ENCODE measurements around the gene PIWIL1.

DNA sequence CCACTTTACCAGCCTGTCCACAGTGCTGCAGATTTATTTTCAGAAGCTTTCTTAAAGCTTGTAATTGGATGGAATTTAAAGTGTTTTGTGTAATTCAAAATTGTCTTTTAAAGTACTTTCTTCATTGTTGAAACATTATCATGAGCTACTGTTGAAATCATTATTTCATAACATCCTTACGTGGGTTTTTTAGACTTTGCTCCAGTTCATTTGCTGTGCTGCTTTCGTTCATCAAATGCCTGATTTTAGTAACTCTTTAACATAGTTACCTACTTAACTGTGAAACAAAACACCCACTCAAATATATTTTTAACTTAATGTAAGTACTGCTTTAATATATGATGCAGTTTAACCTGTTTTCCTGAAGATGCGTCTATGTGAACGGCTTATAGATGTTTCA lies 47.5 kb downstream of the PIWIL1 start:
- TF ChIP-seq, protein P1, sequence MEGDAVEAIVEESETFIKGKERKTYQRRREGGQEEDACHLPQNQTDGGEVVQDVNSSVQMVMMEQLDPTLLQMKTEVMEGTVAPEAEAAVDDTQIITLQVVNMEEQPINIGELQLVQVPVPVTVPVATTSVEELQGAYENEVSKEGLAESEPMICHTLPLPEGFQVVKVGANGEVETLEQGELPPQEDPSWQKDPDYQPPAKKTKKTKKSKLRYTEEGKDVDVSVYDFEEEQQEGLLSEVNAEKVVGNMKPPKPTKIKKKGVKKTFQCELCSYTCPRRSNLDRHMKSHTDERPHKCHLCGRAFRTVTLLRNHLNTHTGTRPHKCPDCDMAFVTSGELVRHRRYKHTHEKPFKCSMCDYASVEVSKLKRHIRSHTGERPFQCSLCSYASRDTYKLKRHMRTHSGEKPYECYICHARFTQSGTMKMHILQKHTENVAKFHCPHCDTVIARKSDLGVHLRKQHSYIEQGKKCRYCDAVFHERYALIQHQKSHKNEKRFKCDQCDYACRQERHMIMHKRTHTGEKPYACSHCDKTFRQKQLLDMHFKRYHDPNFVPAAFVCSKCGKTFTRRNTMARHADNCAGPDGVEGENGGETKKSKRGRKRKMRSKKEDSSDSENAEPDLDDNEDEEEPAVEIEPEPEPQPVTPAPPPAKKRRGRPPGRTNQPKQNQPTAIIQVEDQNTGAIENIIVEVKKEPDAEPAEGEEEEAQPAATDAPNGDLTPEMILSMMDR (conservative IDR thresholded peaks at IDR 0.05; ENCODE audit: low read depth, low read length) = no peak
- TF ChIP-seq, protein P2, sequence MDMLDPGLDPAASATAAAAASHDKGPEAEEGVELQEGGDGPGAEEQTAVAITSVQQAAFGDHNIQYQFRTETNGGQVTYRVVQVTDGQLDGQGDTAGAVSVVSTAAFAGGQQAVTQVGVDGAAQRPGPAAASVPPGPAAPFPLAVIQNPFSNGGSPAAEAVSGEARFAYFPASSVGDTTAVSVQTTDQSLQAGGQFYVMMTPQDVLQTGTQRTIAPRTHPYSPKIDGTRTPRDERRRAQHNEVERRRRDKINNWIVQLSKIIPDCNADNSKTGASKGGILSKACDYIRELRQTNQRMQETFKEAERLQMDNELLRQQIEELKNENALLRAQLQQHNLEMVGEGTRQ (IDR thresholded peaks at IDR 0.05; ENCODE audit: low read depth, low read length) = no peak
- TF ChIP-seq MXI1 (IDR thresholded peaks at IDR 0.05; ENCODE audit: borderline replicate concordance, low read depth, low read length) = no peak
- no peak for TF ChIP-seq POLR2A (IDR thresholded peaks at IDR 0.05; ENCODE audit: low read depth, low read length)
- no peak for TF ChIP-seq CEBPB (IDR thresholded peaks at IDR 0.05; ENCODE audit: low read depth, low read length)
- TF ChIP-seq FOS (IDR thresholded peaks at IDR 0.05; ENCODE audit: low read depth, low read length) = no peak

All from IMR-90 (cell line).